PC-9 (cell line): Measurements from ENCODE around the gene COX11. TPM values are rescaled to one million over a fixed set of nuclear protein-coding genes. Genes with fewer than 3 reads are reported as not detected.

Experiments
- BruUV-seq: library from RNA; stranded (reverse); fragments of 400-500 nt; replicated peaks from 2 replicates; lab custom pipeline; 2021; lab: Mats Ljungman, UMichigan
- CTCF ChIA-PET: fragments of 300-600 bp; sonication (Branson Sonifier 250); formaldehyde crosslinking; loops from one replicate; lab custom pipeline; 2022; ENCODE audit warnings: antibody characterized with exemption; lab: Charles Lee
- POLR2A ChIA-PET: fragments of 300-600 bp; sonication (Branson Sonifier 250); formaldehyde crosslinking; loops from one replicate; lab custom pipeline; 2022; ENCODE audit warnings: antibody characterized with exemption; ENCODE audit not compliant: unreplicated experiment; lab: Charles Lee
- DNase-seq, 2 experiments: peaks; one replicate each; pipeline versions ENCODE4 v3.0.0 to v3.0.0-alpha.2; 2015 to 2022; ENCODE audit warnings: mixed read lengths in 1 of 2
- H2AFZ ChIP-seq: fragments of 200-600 bp; sonication (generic); 2 replicates; pipeline ENCODE4 v1.8.1; 2017; ENCODE audit warnings: antibody characterized with exemption
- H3F3A ChIP-seq: fragments of 200-600 bp; sonication (generic); 2 replicates; pipeline ENCODE4 v1.8.1; 2017; ENCODE audit warnings: antibody characterized with exemption, mild to moderate bottlenecking, low read depth; ENCODE audit not compliant: insufficient read depth
- H3K27ac ChIP-seq: fragments of 200-600 bp; sonication (generic); 2 replicates; pipeline ENCODE4 v1.6.1; 2016; ENCODE audit warnings: mixed run types
- H3K27me3 ChIP-seq: fragments of 200-600 bp; sonication (generic); 2 replicates; pipeline ENCODE4 v1.6.1; 2016; ENCODE audit warnings: low read depth, mixed run types; ENCODE audit not compliant: insufficient read depth
- H3K36me3 ChIP-seq: fragments of 200-600 bp; sonication (generic); 2 replicates; pipeline ENCODE4 v1.6.1; 2016; ENCODE audit warnings: low read depth, mixed run types
- H3K4me1 ChIP-seq: fragments of 200-600 bp; sonication (generic); replicated peaks from 2 replicates; pipeline ENCODE4 v1.6.1; 2016; ENCODE audit warnings: mixed run types; ENCODE audit not compliant: insufficient read depth
- H3K4me2 ChIP-seq: fragments of 200-600 bp; sonication (generic); 2 replicates; pipeline ENCODE4 v1.6.1; 2017; ENCODE audit warnings: mixed run types
- H3K4me3 ChIP-seq: fragments of 200-600 bp; sonication (generic); 2 replicates; pipeline ENCODE4 v1.6.1; 2016; ENCODE audit warnings: mixed run types
- H3K79me2 ChIP-seq: fragments of 200-600 bp; sonication (generic); 2 replicates; pipeline ENCODE4 v1.6.1; 2017; ENCODE audit warnings: low read depth, mixed run types
- H3K9me2 ChIP-seq: fragments of 200-600 bp; sonication (generic); 2 replicates; pipeline ENCODE4 v1.8.1; 2017; ENCODE audit warnings: mild to moderate bottlenecking; ENCODE audit not compliant: insufficient read depth
- H3K9me3 ChIP-seq: fragments of 200-600 bp; sonication (generic); 2 replicates; pipeline ENCODE4 v1.8.1; 2016; ENCODE audit warnings: low read depth; ENCODE audit not compliant: insufficient read depth
- H4K20me1 ChIP-seq: fragments of 200-600 bp; sonication (generic); 2 replicates; pipeline ENCODE4 v1.8.1; 2017; ENCODE audit not compliant: insufficient read depth
- CTCF ChIP-seq: fragments of 200-600 bp; sonication (generic); conservative IDR thresholded peaks from 2 replicates; pipeline ENCODE4 v1.6.1; 2017; ENCODE audit warnings: mixed run types, antibody characterized with exemption, mild to moderate bottlenecking, moderate library complexity
- EZH2 ChIP-seq: fragments of 200-600 bp; sonication (generic); IDR thresholded peaks from 2 replicates; pipeline ENCODE4 v1.8.0; 2017; ENCODE audit warnings: antibody characterized with exemption, low read depth
- intact Hi-C: fragments of 100-400 bp; cut with micrococcal nuclease; formaldehyde crosslinking; loops from one replicate; pipeline ENCODE4 v1.10.0; 2022; ENCODE audit not compliant: unreplicated experiment
- total RNA-seq: library from RNA; stranded (reverse); gene quantifications from 2 replicates; pipeline ENCODE4 v1.2.3, GENCODE V29; 2021

Gene COX11
- total RNA-seq, 1 experiment from 2014 or later, result 58.2 TPM

GRCh38 chr17:54983260-54983659, 14.8 kb upstream of the COX11 start:
- CTCF ChIA-PET, result no interaction called here
- POLR2A ChIA-PET, result no interaction called here

GRCh38 chr17:54982399-54982798, 13.9 kb upstream of the COX11 start:
- H3K4me3 ChIP-seq, result no peak overlapping the region
- BruUV-seq, result no TSS peak
- no peak overlapping the region for H3K4me2 ChIP-seq
- no peak for DNase-seq
- H3K36me3 ChIP-seq, result no peaks in the 10 kb centered on the region
- CTCF ChIA-PET, result no interaction called here
- POLR2A ChIA-PET, result no interaction called here
- H3K4me1 ChIP-seq, result no peaks in the 10 kb centered on the region
- H3K9me3 ChIP-seq, result peaks cover 13% of the 10 kb centered on the region; the same call in 1 of the 2 replicates
- H2AFZ ChIP-seq, result no peak overlapping the region
- no peak overlapping the region for H3K27ac ChIP-seq
- no peaks in the 10 kb centered on the region for H3F3A ChIP-seq
- H3K27me3 ChIP-seq, result no peaks in the 10 kb centered on the region
- H4K20me1 ChIP-seq, result no peaks in the 10 kb centered on the region
- no peaks in the 10 kb centered on the region; the same call in 1 of the 2 replicates for H3K9me2 ChIP-seq
- intact Hi-C loops, result no loop called here
- H3K79me2 ChIP-seq, result no peaks in the 10 kb centered on the region
- no peak for TF ChIP-seq CTCF
- no peak for TF ChIP-seq EZH2

More at GRCh38 chr17:54983260-54983659, 14.8 kb upstream of the COX11 start:
- no peaks in the 10 kb centered on the region for H3K4me1 ChIP-seq
- H3F3A ChIP-seq, result no peaks in the 10 kb centered on the region
- no peak overlapping the region for H2AFZ ChIP-seq
- H4K20me1 ChIP-seq, result no peaks in the 10 kb centered on the region
- no peak overlapping the region for H3K4me2 ChIP-seq
- peaks cover 13% of the 10 kb centered on the region; the same call in 1 of the 2 replicates for H3K9me3 ChIP-seq
- TF ChIP-seq EZH2, result no peak
- intact Hi-C loops, result no loop called here
- H3K27ac ChIP-seq, result no peak overlapping the region
- H3K4me3 ChIP-seq, result no peak overlapping the region
- BruUV-seq, result no TSS peak
- no peaks in the 10 kb centered on the region for H3K27me3 ChIP-seq
- H3K9me2 ChIP-seq, result no peaks in the 10 kb centered on the region; the same call in 1 of the 2 replicates
- no peaks in the 10 kb centered on the region for H3K79me2 ChIP-seq
- DNase-seq, result no peak
- no peaks in the 10 kb centered on the region for H3K36me3 ChIP-seq

GRCh38 chr17:54980375-54980774, 11.9 kb upstream of the COX11 start:
- intact Hi-C loops, result no loop called here
- H3K79me2 ChIP-seq, result no peaks in the 10 kb centered on the region
- H3K9me2 ChIP-seq, result no peaks in the 10 kb centered on the region; the same call in 1 of the 2 replicates
- DNase-seq, result no peak
- H3K27me3 ChIP-seq, result no peaks in the 10 kb centered on the region
- no peak overlapping the region for H3K4me2 ChIP-seq
- ChIA-PET CTCF (no interaction called here), POLR2A (no interaction called here)
- peaks cover 13% of the 10 kb centered on the region; the same call in 1 of the 2 replicates for H3K9me3 ChIP-seq
- no TSS peak for BruUV-seq
- no peaks in the 10 kb centered on the region for H3K4me1 ChIP-seq
- no peaks in the 10 kb centered on the region for H3F3A ChIP-seq
- H3K4me3 ChIP-seq, result no peak overlapping the region
- H3K27ac ChIP-seq, result no peak overlapping the region
- H3K36me3 ChIP-seq, result no peaks in the 10 kb centered on the region
- TF ChIP-seq EZH2 (no peak), CTCF (no peak)
- H4K20me1 ChIP-seq, result no peaks in the 10 kb centered on the region
- no peak overlapping the region for H2AFZ ChIP-seq

- Histone ChIP-seq H3K79me2 (no peaks in the 10 kb centered on the region), H3K9me2 (no peaks in the 10 kb centered on the region; the same call in 1 of the 2 replicates), H3F3A (no peaks in the 10 kb centered on the region), H3K36me3 (no peaks in the 10 kb centered on the region), H3K9me3 (peaks cover 13% of the 10 kb centered on the region; the same call in 1 of the 2 replicates), H3K27ac (no peak overlapping the region), H3K27me3 (no peaks in the 10 kb centered on the region), H3K4me2 (no peak overlapping the region), H3K4me1 (no peaks in the 10 kb centered on the region), H2AFZ (no peak overlapping the region), H3K4me3 (no peak overlapping the region), H4K20me1 (no peaks in the 10 kb centered on the region)
- no TSS peak for BruUV-seq
- no peak for DNase-seq
- ChIA-PET CTCF (no interaction called here), POLR2A (no interaction called here)
- TF ChIP-seq EZH2 (no peak), CTCF (no peak)
- intact Hi-C loops, result no loop called here
Observed at GRCh38 chr17:54979657-54980056, 11.2 kb upstream of the COX11 start.
